ENCODE data around the gene DNAH11. TPM values are rescaled to one million over a fixed set of nuclear protein-coding genes. Genes with fewer than 3 reads are reported as not detected.

DNAH11 gene
- total and polyA plus RNA-seq, 2 of the 8 experiments (the other 6 are each of a cell fraction or from before 2014, with no cell fraction given), result 1.8 to 4.9 TPM

DNA sequence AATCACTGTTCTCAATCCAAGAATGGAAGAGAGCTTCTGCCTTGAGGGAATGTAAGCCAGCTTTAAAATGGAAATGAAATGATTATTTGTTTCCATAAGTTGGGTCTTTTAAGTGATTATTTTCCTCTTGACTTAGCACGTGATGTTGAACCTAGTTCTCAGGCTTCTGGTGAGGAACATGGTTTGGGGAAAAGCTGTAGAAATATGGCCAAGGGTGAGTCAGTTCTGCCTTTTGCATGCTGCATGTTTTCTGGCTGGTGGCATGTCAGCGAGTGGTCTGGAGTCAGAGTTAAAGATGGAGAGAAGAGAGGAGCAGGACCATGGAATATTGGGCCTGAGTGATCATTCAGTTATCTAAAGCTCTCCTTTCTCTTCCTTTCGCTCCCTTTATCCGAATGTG, 54.0 kb downstream of the DNAH11 start:
- Histone ChIP-seq H3K56ac (replicated peaks; ENCODE audit: insufficient read length, low read depth, low read length) (no peak overlapping the region), H3K23me2 (ENCODE audit: low read depth, low read length) (no peaks in the 10 kb centered on the region; the same call in 1 of the 2 replicates), H3K27ac (ENCODE audit: low read depth, low read length) (no peak overlapping the region), H4K91ac (replicated peaks; ENCODE audit: insufficient read length, low read length) (no peak overlapping the region), H3K4me2 (ENCODE audit: insufficient read depth in 1 of 2, low read depth in 2 of 2, low read length in 2 of 2) (no peak overlapping the region), H3K9me3 (ENCODE audit: insufficient read depth in 2 of 2, low read depth in 1 of 2, low read length in 1 of 2) (no peaks in the 10 kb centered on the region; a peak in 1 of 4 replicates), H3K79me1 (ENCODE audit: low read depth, low read length) (no peaks in the 10 kb centered on the region), H2BK15ac (ENCODE audit: low read length) (no peak overlapping the region), H3K14ac (ENCODE audit: insufficient read length) (no peak overlapping the region), H4K5ac (ENCODE audit: insufficient read length, low read depth, low read length) (no peak overlapping the region), H2BK20ac (ENCODE audit: low read length) (no peak overlapping the region), H3K27me3 (replicated peaks in 1 of 4; ENCODE audit: control insufficient read depth in 3 of 4, extremely low read depth in 1 of 4, insufficient read depth in 3 of 4, low read length in 3 of 4) (no peaks in the 10 kb centered on the region), H2BK120ac (replicated peaks; ENCODE audit: low read depth, low read length) (no peak overlapping the region), H3K79me2 (ENCODE audit: control insufficient read depth in 1 of 2, insufficient read depth in 2 of 2, low read length in 2 of 2) (no peaks in the 10 kb centered on the region), H4K20me1 (replicated peaks in 1 of 2; ENCODE audit: control insufficient read depth in 1 of 2, insufficient read depth in 2 of 2, low read length in 2 of 2) (no peaks in the 10 kb centered on the region), H4K8ac (ENCODE audit: extremely low read depth, insufficient read depth, low read length) (no peak overlapping the region), H3K36me3 (ENCODE audit: control insufficient read depth in 2 of 4, insufficient read depth in 4 of 4, low read length in 3 of 4) (no peaks in the 10 kb centered on the region; a peak in 1 of 8 replicates), H3K4me3 (ENCODE audit: extremely low read depth in 1 of 4, insufficient read depth in 2 of 4, low read depth in 3 of 4, low read length in 4 of 4) (no peak overlapping the region), H2AK5ac (ENCODE audit: low read depth, low read length) (no peak overlapping the region), H2AFZ (ENCODE audit: low read length) (no peak overlapping the region), H3K18ac (ENCODE audit: extremely low read depth, low read length) (no peak overlapping the region), H2BK5ac (ENCODE audit: low read depth, low read length) (no peak overlapping the region), H3K4ac (replicated peaks; ENCODE audit: insufficient read length, low read depth, low read length) (no peak overlapping the region), H3K4me1 (replicated peaks in 1 of 4; ENCODE audit: control insufficient read depth in 3 of 4, insufficient read depth in 4 of 4, low read length in 3 of 4) (no peaks in the 10 kb centered on the region), H3K23ac (ENCODE audit: insufficient read length) (no peak overlapping the region), H3K9ac (replicated peaks in 1 of 4; ENCODE audit: extremely low read depth in 1 of 4, low read depth in 3 of 4, low read length in 3 of 4) (no peak overlapping the region), H2BK12ac (ENCODE audit: low read depth, low read length) (no peak overlapping the region)
- TF ChIP-seq SAP30 (IDR thresholded peaks at IDR 0.05; ENCODE audit: insufficient read depth, insufficient replicate concordance, low read length) (no peak), GABPA (IDR thresholded peaks at IDR 0.05; ENCODE audit: borderline replicate concordance, insufficient read depth, low read length) (no peak), ZNF274 (IDR thresholded peaks at IDR 0.05; ENCODE audit: borderline replicate concordance, extremely low read depth, low read length) (no peak)
- ChIA-PET CTCF (ENCODE audit: partially characterized antibody) (no interaction called here), POLR2A (ENCODE audit: partially characterized antibody) (no interaction called here)
- DNase-seq (ENCODE audit: low read depth in 1 of 2, low spot score in 2 of 2) (no peak), FAIRE-seq (no peak)
- 94% methylated on average over 4 of the region's 4 CpGs; no CpG with 5 or more reads in 1 of the 2 experiments for WGBS, 2 experiments (ENCODE audit: extremely low coverage in 1 of 2, insufficient coverage in 1 of 2, insufficient read length in 1 of 2, insufficient replicate concordance in 2 of 2, low coverage in 1 of 2, low lambda C conversion rate in 2 of 2, missing lambda C conversion rate in 1 of 2)
